PC-3 (cell line): ENCODE results near the gene GRIK1. TPM values are rescaled to one million over a fixed set of nuclear protein-coding genes. Genes with fewer than 3 reads are reported as not detected.

Source experiments
- ATAC-seq: fragments of 200-7000 bp; cut with Tn5 transposase; 2 replicates; pipeline ENCODE4 v1.9.1; 2020; ENCODE audit warnings: mild to moderate bottlenecking, moderate library complexity
- Bru-seq: library from RNA; stranded (reverse); fragments of 400-500 nt; gene quantifications from one replicate; lab custom pipeline; 2021; lab: Mats Ljungman, UMichigan
- BruChase-seq, 2 experiments: library from RNA; stranded (reverse); fragments of 400-500 nt; gene quantifications; one replicate each; lab custom pipeline; 2021; lab: Mats Ljungman, UMichigan
- BruUV-seq: library from RNA; stranded (reverse); fragments of 400-500 nt; replicated peaks from 2 replicates; lab custom pipeline; 2021; lab: Mats Ljungman, UMichigan
- CTCF ChIA-PET: fragments of 300-600 bp; sonication (Branson Sonifier 250); formaldehyde crosslinking; loops from one replicate; lab custom pipeline; 2022; ENCODE audit warnings: antibody characterized with exemption; lab: Charles Lee
- POLR2A ChIA-PET: fragments of 300-600 bp; sonication (Branson Sonifier 250); formaldehyde crosslinking; loops from one replicate; lab custom pipeline; 2022; ENCODE audit warnings: antibody characterized with exemption; ENCODE audit not compliant: unreplicated experiment; lab: Charles Lee
- DNase-seq: peaks from one replicate; pipeline ENCODE4 v3.0.0-alpha.2; 2015
- H2AFZ ChIP-seq: fragments of 300-600 bp; sonication (generic); 2 replicates; pipeline ENCODE4 v1.6.0; 2016; ENCODE audit warnings: antibody characterized with exemption, low read length
- H3F3A ChIP-seq: fragments of 300-600 bp; sonication (generic); one replicate; pipeline ENCODE4 v1.6.0; 2017; ENCODE audit warnings: antibody characterized with exemption, low read length, control low read depth, mild to moderate bottlenecking; ENCODE audit not compliant: unreplicated experiment
- H3K27ac ChIP-seq: fragments of 300-600 bp; sonication (generic); 2 replicates; pipeline ENCODE4 v1.5.1; 2016; ENCODE audit warnings: mild to moderate bottlenecking, low read length
- H3K27me3 ChIP-seq: fragments of 300-600 bp; sonication (generic); 2 replicates; pipeline ENCODE4 v1.6.1; 2016; ENCODE audit warnings: low read length, mixed read lengths
- H3K36me3 ChIP-seq: fragments of 300-600 bp; sonication (generic); 2 replicates; pipeline ENCODE4 v1.6.1; 2016; ENCODE audit warnings: low read depth, mixed run types, low read length, mixed read lengths
- H3K4me1 ChIP-seq: fragments of 300-600 bp; sonication (generic); 2 replicates; pipeline ENCODE4 v1.5.1; 2016; ENCODE audit warnings: low read length; ENCODE audit not compliant: insufficient read depth
- H3K4me2 ChIP-seq: fragments of 300-600 bp; sonication (generic); 2 replicates; pipeline ENCODE4 v1.6.0; 2016; ENCODE audit warnings: low read length
- H3K4me3 ChIP-seq: fragments of 300-600 bp; sonication (generic); 2 replicates; pipeline ENCODE4 v1.5.1; 2016; ENCODE audit warnings: mild to moderate bottlenecking, low read length, mixed read lengths
- H3K79me2 ChIP-seq: fragments of 300-600 bp; sonication (generic); 2 replicates; pipeline ENCODE4 v1.6.1; 2017; ENCODE audit warnings: low read length, mixed read lengths
- H3K9ac ChIP-seq: fragments of 300-600 bp; sonication (generic); 2 replicates; pipeline ENCODE4 v1.6.0; 2016; ENCODE audit warnings: mild to moderate bottlenecking, low read length
- H3K9me2 ChIP-seq: fragments of 300-600 bp; sonication (generic); replicated peaks from 2 replicates; pipeline ENCODE4 v1.6.1; 2016; ENCODE audit warnings: mixed run types, low read length, mixed read lengths
- H3K9me3 ChIP-seq: fragments of 300-600 bp; sonication (generic); 2 replicates; pipeline ENCODE4 v1.6.1; 2016; ENCODE audit warnings: low read length, mixed read lengths
- H4K20me1 ChIP-seq: fragments of 300-600 bp; sonication (generic); 2 replicates; pipeline ENCODE4 v1.6.1; 2016; ENCODE audit warnings: low read length, mixed read lengths
- EZH2 ChIP-seq: fragments of 300-600 bp; sonication (generic); IDR thresholded peaks from one replicate; pipeline ENCODE4 v1.6.1; 2017; ENCODE audit warnings: antibody characterized with exemption, mild to moderate bottlenecking, low read length; ENCODE audit not compliant: unreplicated experiment
- EZH2phosphoT487 ChIP-seq: fragments of 300-600 bp; sonication (generic); IDR thresholded peaks from 2 replicates; pipeline ENCODE4 v1.6.1; 2018; ENCODE audit warnings: mild to moderate bottlenecking, antibody characterized with exemption, low read length, borderline replicate concordance
- intact Hi-C: fragments of 100-400 bp; cut with micrococcal nuclease; formaldehyde crosslinking; loops from 2 replicates; pipeline ENCODE4 v1.9.0; 2023
- long read RNA-seq: library from polyadenylated mRNA; unstranded; transcript quantifications from one replicate; pipeline ENCODE4 v2.0.0, GENCODE V29; 2021; ENCODE audit not compliant: unreplicated experiment
- total RNA-seq: library from RNA; depleted of rRNA; stranded (reverse); fragments of >200 nt; gene quantifications from 2 replicates; pipeline ENCODE4 v1.2.3, GENCODE V29; 2014; rRNA removed
- TF ChIP-seq, protein P1 (sequence below): fragments of 300-600 bp; sonication (generic); conservative IDR thresholded peaks from 2 replicates; pipeline ENCODE4 v1.5.1; 2017; ENCODE audit warnings: antibody characterized with exemption, low read depth, mild to moderate bottlenecking, low read length

GRIK1 gene
- total RNA-seq (not detected in 2 replicates), Bru-seq, nascent RNA (percentile 0 among the genes with signal in this experiment), BruChase-seq, experiment 1, labeled RNA remaining after a 6-hour chase (percentile 1 among the genes with signal in this experiment), BruChase-seq, experiment 2, labeled RNA remaining after a 2-hour chase (percentile 0 among the genes with signal in this experiment)
- long read RNA-seq, result 0 reads

DNA sequence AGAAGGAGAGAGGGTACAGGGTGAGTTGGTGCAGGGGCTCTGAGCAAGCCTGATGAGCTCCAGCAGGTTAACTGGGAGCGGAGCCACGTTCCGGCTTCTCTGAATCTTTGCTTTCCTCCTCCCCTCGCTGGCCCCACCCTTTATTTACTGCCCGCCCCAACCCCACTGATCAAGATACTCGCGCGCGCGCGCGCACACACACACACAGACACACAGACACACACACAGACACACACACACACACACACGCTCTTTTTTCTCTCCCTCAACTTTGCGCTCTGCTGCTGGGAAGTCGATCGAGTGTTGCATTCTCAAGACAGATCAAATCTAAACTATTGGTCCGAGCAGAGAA is at the start of gene GRIK1:
Gene GRIK1, minus strand, starts transcription at position 73 of the 352 bp plus-strand sequence.
- intact Hi-C loops, result no loop called here
- no TSS peak for BruUV-seq
- ChIA-PET POLR2A (no interaction called here), CTCF (no interaction called here)
- Histone ChIP-seq H3K4me3 (no peak within 1 kb of the TSS), H3K9me2 (no peaks in the 10 kb centered on the region), H3K27me3 (peaks cover 66% of the 10 kb centered on the region), H3K9ac (no peak within 1 kb of the TSS), H2AFZ (no peak within 1 kb of the TSS), H3K9me3 (no peaks in the 10 kb centered on the region), H3F3A (no peaks in the 10 kb centered on the region), H3K79me2 (no peaks in the 10 kb centered on the region), H3K36me3 (no peaks in the 10 kb centered on the region), H3K4me1 (no peaks in the 10 kb centered on the region), H3K27ac (no peak within 1 kb of the TSS), H3K4me2 (no peak within 1 kb of the TSS), H4K20me1 (no peaks in the 10 kb centered on the region)
- ATAC-seq (no peak), DNase-seq (no peak)
- no peak for TF ChIP-seq EZH2
- TF ChIP-seq EZH2phosphoT487, result no peak
- TF ChIP-seq, protein P1, sequence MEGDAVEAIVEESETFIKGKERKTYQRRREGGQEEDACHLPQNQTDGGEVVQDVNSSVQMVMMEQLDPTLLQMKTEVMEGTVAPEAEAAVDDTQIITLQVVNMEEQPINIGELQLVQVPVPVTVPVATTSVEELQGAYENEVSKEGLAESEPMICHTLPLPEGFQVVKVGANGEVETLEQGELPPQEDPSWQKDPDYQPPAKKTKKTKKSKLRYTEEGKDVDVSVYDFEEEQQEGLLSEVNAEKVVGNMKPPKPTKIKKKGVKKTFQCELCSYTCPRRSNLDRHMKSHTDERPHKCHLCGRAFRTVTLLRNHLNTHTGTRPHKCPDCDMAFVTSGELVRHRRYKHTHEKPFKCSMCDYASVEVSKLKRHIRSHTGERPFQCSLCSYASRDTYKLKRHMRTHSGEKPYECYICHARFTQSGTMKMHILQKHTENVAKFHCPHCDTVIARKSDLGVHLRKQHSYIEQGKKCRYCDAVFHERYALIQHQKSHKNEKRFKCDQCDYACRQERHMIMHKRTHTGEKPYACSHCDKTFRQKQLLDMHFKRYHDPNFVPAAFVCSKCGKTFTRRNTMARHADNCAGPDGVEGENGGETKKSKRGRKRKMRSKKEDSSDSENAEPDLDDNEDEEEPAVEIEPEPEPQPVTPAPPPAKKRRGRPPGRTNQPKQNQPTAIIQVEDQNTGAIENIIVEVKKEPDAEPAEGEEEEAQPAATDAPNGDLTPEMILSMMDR, result no peak

DNA sequence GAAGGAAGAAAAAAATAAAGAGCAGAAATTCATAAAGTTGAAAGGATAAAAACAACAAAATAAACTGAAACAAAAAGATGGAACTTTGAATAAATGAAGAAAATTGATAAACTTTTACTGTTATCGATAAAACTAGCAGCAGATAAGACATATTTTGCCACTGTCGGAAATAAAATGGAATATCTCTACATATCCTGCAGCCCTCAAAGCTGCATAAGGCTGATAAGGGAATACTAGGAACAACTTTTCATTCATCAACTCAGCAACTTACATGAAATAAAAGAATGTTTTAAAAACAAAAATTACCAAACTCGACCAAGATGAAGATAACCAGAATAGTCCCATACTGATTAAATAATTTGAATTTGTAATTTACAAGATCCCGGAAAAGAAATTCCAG is 48.0 kb upstream of the GRIK1 start:
- H3K9me3 ChIP-seq, result no peaks in the 10 kb centered on the region
- H3F3A ChIP-seq, result no peaks in the 10 kb centered on the region
- H3K9me2 ChIP-seq, result no peaks in the 10 kb centered on the region
- H3K27ac ChIP-seq, result no peak overlapping the region
- BruUV-seq, result no TSS peak
- H3K9ac ChIP-seq, result no peak overlapping the region
- no peaks in the 10 kb centered on the region for H3K4me1 ChIP-seq
- DNase-seq, result no peak
- H3K36me3 ChIP-seq, result no peaks in the 10 kb centered on the region
- CTCF ChIA-PET, result no interaction called here
- no peak overlapping the region for H3K4me2 ChIP-seq
- no peak for ATAC-seq
- no peaks in the 10 kb centered on the region for H3K79me2 ChIP-seq
- H3K4me3 ChIP-seq, result no peak overlapping the region
- POLR2A ChIA-PET, result no interaction called here
- H2AFZ ChIP-seq, result no peak overlapping the region
- no peaks in the 10 kb centered on the region for H4K20me1 ChIP-seq
- intact Hi-C loops, result no loop called here
- peaks cover 18% of the 10 kb centered on the region for H3K27me3 ChIP-seq
- TF ChIP-seq, protein P1, result no peak
- TF ChIP-seq EZH2phosphoT487 (no peak), EZH2 (no peak)

DNA sequence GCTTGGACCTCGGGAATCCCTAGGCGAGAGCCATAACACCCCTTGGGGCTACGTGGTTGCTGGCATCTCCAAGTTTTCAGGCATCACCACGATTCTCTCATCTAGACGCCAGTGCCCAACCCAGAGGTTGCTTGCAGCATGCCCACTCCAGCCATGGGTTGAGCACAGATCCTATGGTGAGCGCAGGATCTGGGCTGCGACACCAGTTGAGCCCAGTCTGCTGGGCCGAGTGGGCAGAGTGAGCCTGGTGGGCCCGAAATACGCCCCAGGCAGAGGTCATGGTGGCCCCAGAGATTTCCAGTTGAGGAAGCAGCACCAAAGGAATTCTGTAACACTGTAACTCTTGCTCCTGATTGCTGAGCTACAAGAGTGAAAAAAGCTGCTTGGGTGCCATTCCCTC is 46.1 kb upstream of the GRIK1 start:
- DNase-seq (no peak), ATAC-seq (no peak)
- Histone ChIP-seq H3K79me2 (no peaks in the 10 kb centered on the region), H3K9me3 (no peaks in the 10 kb centered on the region), H3F3A (no peaks in the 10 kb centered on the region), H2AFZ (no peak overlapping the region), H3K27me3 (peaks cover 28% of the 10 kb centered on the region), H3K4me1 (no peaks in the 10 kb centered on the region), H3K9me2 (no peaks in the 10 kb centered on the region), H4K20me1 (no peaks in the 10 kb centered on the region), H3K4me3 (no peak overlapping the region), H3K4me2 (no peak overlapping the region), H3K27ac (no peak overlapping the region), H3K9ac (no peak overlapping the region), H3K36me3 (no peaks in the 10 kb centered on the region)
- ChIA-PET CTCF (no interaction called here), POLR2A (no interaction called here)
- intact Hi-C loops, result no loop called here
- TF ChIP-seq, protein P1, result no peak
- TF ChIP-seq EZH2, result no peak
- no peak for TF ChIP-seq EZH2phosphoT487
- BruUV-seq, result no TSS peak
